Measurements from ENCODE around the gene PTAR1. TPM values are rescaled to one million over a fixed set of nuclear protein-coding genes. Genes with fewer than 3 reads are reported as not detected.
"Not testable (repeated sequence)": the region's sequence is repeated elsewhere in the genome, so short reads cannot be mapped to it uniquely, and the experiment has no call there.

Gene PTAR1
- total RNA-seq, 1 donor from 2014 or later = 146 TPM

DNA sequence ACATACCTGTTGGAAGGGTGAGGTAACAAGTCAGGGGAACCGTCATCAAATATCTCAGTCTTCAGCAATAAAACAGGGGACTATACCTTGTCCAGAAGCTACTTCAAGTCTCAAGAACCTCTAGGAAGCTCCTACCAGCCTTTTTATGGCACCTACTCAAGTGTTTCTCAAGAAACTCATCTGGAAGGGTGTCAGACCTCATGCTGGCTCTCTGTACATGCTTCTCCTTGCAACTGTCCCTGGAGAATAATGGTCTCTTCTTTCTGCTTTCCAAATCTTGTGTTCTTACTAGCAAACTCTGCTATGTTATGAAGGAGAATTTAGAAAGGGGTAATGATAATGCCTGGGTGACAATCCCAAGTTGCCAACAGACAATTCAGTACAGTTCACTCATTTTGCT, 8.3 kb upstream of the PTAR1 start:
- TF ChIP-seq EZH2 (IDR thresholded peaks at IDR 0.05) = no peak
- no peak for TF ChIP-seq CTCF (IDR thresholded peaks at IDR 0.05)
- TF ChIP-seq EZH2phosphoT487 (IDR thresholded peaks at IDR 0.05) = no peak
- Histone ChIP-seq H3K4me3 (no peak overlapping the region), H3F3A (ENCODE audit: low read depth) (peaks cover 13% of the 10 kb centered on the region), H3K9ac (no peak overlapping the region), H4K20me1 (ENCODE audit: low read depth) (no peaks in the 10 kb centered on the region), H2AFZ (replicated peaks) (no peak overlapping the region), H3K27ac (no peak overlapping the region), H3K9me3 (ENCODE audit: low read depth) (no peaks in the 10 kb centered on the region), H3K36me3 (no peaks in the 10 kb centered on the region), H3K27me3 (no peaks in the 10 kb centered on the region), H3K4me1 (peaks cover 12% of the 10 kb centered on the region), H3K79me2 (ENCODE audit: low read depth) (no peaks in the 10 kb centered on the region), H3K4me2 (no peak overlapping the region)
- H3K4me3 Mint-ChIP-seq = no peak overlapping the region
- peaks cover 2% of the 10 kb centered on the region for H3K9me3 Mint-ChIP-seq
- no peak overlapping the region for H3K27ac Mint-ChIP-seq
- H3K4me1 Mint-ChIP-seq = peaks cover 3% of the 10 kb centered on the region
- DNase-seq (ENCODE audit: low spot score) = no peak
- H3K27me3 Mint-ChIP-seq (ENCODE audit: insufficient read depth, low read depth) = peaks cover 5% of the 10 kb centered on the region
- no peaks in the 10 kb centered on the region for H3K36me3 Mint-ChIP-seq

GRCh38 chr9:69763862-69764261, 4.1 kb upstream of the PTAR1 start:
- H2AFZ ChIP-seq (replicated peaks); H3K36me3 Mint-ChIP-seq; H3K9me3 Mint-ChIP-seq; H3K27me3 Mint-ChIP-seq (ENCODE audit: insufficient read depth, low read depth); DNase-seq (ENCODE audit: low spot score); H3K4me3 ChIP-seq; H3K4me3 Mint-ChIP-seq; H3K9ac ChIP-seq; H3K79me2 ChIP-seq (ENCODE audit: low read depth); H3K9me3 ChIP-seq (ENCODE audit: low read depth); H3K36me3 ChIP-seq; H3K27me3 ChIP-seq; H4K20me1 ChIP-seq (ENCODE audit: low read depth): not testable (repeated sequence)
- Histone ChIP-seq H3K4me1 (peaks cover 25% of the 10 kb centered on the region), H3F3A (ENCODE audit: low read depth) (peaks cover 43% of the 10 kb centered on the region), H3K4me2 (peak overlapping the region; percentile 62), H3K27ac (peak overlapping the region; percentile 71)
- H3K4me1 Mint-ChIP-seq = peaks cover 16% of the 10 kb centered on the region
- H3K27ac Mint-ChIP-seq = peak overlapping the region; percentile 96

- Histone ChIP-seq H3K4me3 (no peak overlapping the region), H3K9me3 (ENCODE audit: low read depth) (no peaks in the 10 kb centered on the region)
- no peak overlapping the region for H3K27ac Mint-ChIP-seq
Observed at GRCh38 chr9:69762527-69762926, 2.7 kb upstream of the PTAR1 start.

GRCh38 chr9:69760278-69760610, 433 bp upstream of the PTAR1 start:
- Histone ChIP-seq H2AFZ (replicated peaks) (peak overlapping the region; percentile 49), H3K9me3 (ENCODE audit: low read depth) (no peaks in the 10 kb centered on the region), H3K4me2 (peak overlapping the region; percentile 69), H3K4me1 (peaks cover 51% of the 10 kb centered on the region), H3K27ac (peak overlapping the region; percentile 86), H4K20me1 (ENCODE audit: low read depth) (peaks cover 16% of the 10 kb centered on the region), H3K4me3 (peak overlapping the region; percentile 85), H3K9ac (no peak overlapping the region), H3F3A (ENCODE audit: low read depth) (peaks cover 44% of the 10 kb centered on the region), H3K36me3 (no peaks in the 10 kb centered on the region), H3K79me2 (ENCODE audit: low read depth) (peaks cover 42% of the 10 kb centered on the region), H3K27me3 (no peaks in the 10 kb centered on the region)
- H3K4me3 Mint-ChIP-seq = peak overlapping the region; percentile 94
- H3K4me1 Mint-ChIP-seq = peaks cover 42% of the 10 kb centered on the region
- no peaks in the 10 kb centered on the region for H3K27me3 Mint-ChIP-seq (ENCODE audit: insufficient read depth, low read depth)
- DNase-seq (ENCODE audit: low spot score) = no peak
- H3K27ac Mint-ChIP-seq = peak overlapping the region; percentile 99
- peaks cover 3% of the 10 kb centered on the region for H3K36me3 Mint-ChIP-seq
- no peaks in the 10 kb centered on the region for H3K9me3 Mint-ChIP-seq
- TF ChIP-seq CTCF (IDR thresholded peaks at IDR 0.05) = no peak
- TF ChIP-seq EZH2 (IDR thresholded peaks at IDR 0.05) = no peak
- TF ChIP-seq EZH2phosphoT487 (IDR thresholded peaks at IDR 0.05) = no peak

More at GRCh38 chr9:69762527-69762926, 2.7 kb upstream of the PTAR1 start:
- no peak overlapping the region for H3K4me3 Mint-ChIP-seq
- no peaks in the 10 kb centered on the region for H3K9me3 Mint-ChIP-seq
- peaks cover 35% of the 10 kb centered on the region for H3K4me1 ChIP-seq
- H3K4me2 ChIP-seq = peak overlapping the region; percentile 11
- no peaks in the 10 kb centered on the region for H3K36me3 Mint-ChIP-seq
- peaks cover 19% of the 10 kb centered on the region for H3K79me2 ChIP-seq (ENCODE audit: low read depth)
- no peaks in the 10 kb centered on the region for H3K36me3 ChIP-seq
- no peaks in the 10 kb centered on the region for H4K20me1 ChIP-seq (ENCODE audit: low read depth)
- peaks cover 22% of the 10 kb centered on the region for H3K4me1 Mint-ChIP-seq
- H3F3A ChIP-seq (ENCODE audit: low read depth) = peaks cover 44% of the 10 kb centered on the region
- TF ChIP-seq EZH2 (IDR thresholded peaks at IDR 0.05) (no peak), CTCF (IDR thresholded peaks at IDR 0.05) (no peak), EZH2phosphoT487 (IDR thresholded peaks at IDR 0.05) (no peak)
- no peak overlapping the region for H3K9ac ChIP-seq
- H3K27me3 Mint-ChIP-seq (ENCODE audit: insufficient read depth, low read depth) = no peaks in the 10 kb centered on the region
- peak overlapping the region; percentile 67 for H2AFZ ChIP-seq (replicated peaks)
- H3K27ac ChIP-seq = peak overlapping the region; percentile 50
- no peaks in the 10 kb centered on the region for H3K27me3 ChIP-seq
- DNase-seq (ENCODE audit: low spot score) = no peak
